ENCODE data around the gene NUMB. TPM values are rescaled to one million over a fixed set of nuclear protein-coding genes. Genes with fewer than 3 reads are reported as not detected.

NUMB gene
- polyA plus RNA-seq, 1 experiment = 131 TPM

- Histone ChIP-seq H3K27me3 (ENCODE audit: control insufficient read depth, insufficient read depth, low read length) (no peaks in the 10 kb centered on the region), H3K4me3 (ENCODE audit: low read depth, low read length) (no peak overlapping the region), H3K36me3 (ENCODE audit: control insufficient read depth, insufficient read depth, low read length) (no peaks in the 10 kb centered on the region)
- CTCF ChIA-PET = interaction anchor here (0.9 kb wide), 1 partner anchor 11 kb away, joined by 3 read pairs; no protein-coding TSS in a partner anchor
- DNase-seq (ENCODE audit: low read depth) = no peak
- no peak for TF ChIP-seq CTCF (IDR thresholded peaks at IDR 0.05; ENCODE audit: insufficient read depth, low read depth, low read length)
- POLR2A ChIA-PET = no interaction called here
Observed at GRCh38 chr14:73253323-73253610, 205.1 kb downstream of the NUMB start.

GRCh38 chr14:73252491-73253322, 205.6 kb downstream of the NUMB start:
- POLR2A ChIA-PET = no interaction called here

GRCh38 chr14:73251516-73252215, 206.7 kb downstream of the NUMB start:
- ChIA-PET CTCF (no interaction called here), POLR2A (no interaction called here)
- no peak for DNase-seq (ENCODE audit: low read depth)
- Histone ChIP-seq H3K4me3 (ENCODE audit: low read depth, low read length) (no peak overlapping the region), H3K36me3 (ENCODE audit: control insufficient read depth, insufficient read depth, low read length) (no peaks in the 10 kb centered on the region), H3K27me3 (ENCODE audit: control insufficient read depth, insufficient read depth, low read length) (no peaks in the 10 kb centered on the region)
- no peak for TF ChIP-seq CTCF (IDR thresholded peaks at IDR 0.05; ENCODE audit: insufficient read depth, low read depth, low read length)

More at GRCh38 chr14:73252491-73253322, 205.6 kb downstream of the NUMB start:
- TF ChIP-seq CTCF (IDR thresholded peaks at IDR 0.05; ENCODE audit: insufficient read depth, low read depth, low read length) = no peak
- no peaks in the 10 kb centered on the region for H3K36me3 ChIP-seq (ENCODE audit: control insufficient read depth, insufficient read depth, low read length)
- H3K27me3 ChIP-seq (ENCODE audit: control insufficient read depth, insufficient read depth, low read length) = no peaks in the 10 kb centered on the region
- DNase-seq (ENCODE audit: low read depth) = no peak
- CTCF ChIA-PET = interaction anchor here (0.8 to 0.9 kb wide), 2 partner anchors 10 to 13 kb away, joined by 3 read pairs; no protein-coding TSS in a partner anchor
- no peak overlapping the region for H3K4me3 ChIP-seq (ENCODE audit: low read depth, low read length)

- no peaks in the 10 kb centered on the region for H3K36me3 ChIP-seq (ENCODE audit: control insufficient read depth, insufficient read depth, low read length)
- POLR2A ChIA-PET = no interaction called here
- H3K4me3 ChIP-seq (ENCODE audit: low read depth, low read length) = no peak overlapping the region
- no peak for DNase-seq (ENCODE audit: low read depth)
- no peaks in the 10 kb centered on the region for H3K27me3 ChIP-seq (ENCODE audit: control insufficient read depth, insufficient read depth, low read length)
- no peak for TF ChIP-seq CTCF (IDR thresholded peaks at IDR 0.05; ENCODE audit: insufficient read depth, low read depth, low read length)
- CTCF ChIA-PET = no interaction called here
Observed at GRCh38 chr14:73250781-73251500, 207.4 kb downstream of the NUMB start.

GRCh38 chr14:73250317-73250713, 208.0 kb downstream of the NUMB start:
- ChIA-PET POLR2A (no interaction called here), CTCF (no interaction called here)
- Histone ChIP-seq H3K36me3 (ENCODE audit: control insufficient read depth, insufficient read depth, low read length) (no peaks in the 10 kb centered on the region), H3K4me3 (ENCODE audit: low read depth, low read length) (no peak overlapping the region), H3K27me3 (ENCODE audit: control insufficient read depth, insufficient read depth, low read length) (no peaks in the 10 kb centered on the region)
- no peak for DNase-seq (ENCODE audit: low read depth)
- no peak for TF ChIP-seq CTCF (IDR thresholded peaks at IDR 0.05; ENCODE audit: insufficient read depth, low read depth, low read length)
